ENCODE data around the gene EXOSC3.
"Not testable (repeated sequence)": the region's sequence is repeated elsewhere in the genome, so short reads cannot be mapped to it uniquely, and the experiment has no call there.

The EXOSC3 gene

GRCh38 chr9:37784616-37785483 is at the start of gene EXOSC3:
EXOSC3 (minus strand) TSS chr9:37785064; CDS start chr9:37785044, 20 bp downstream.
- peak; percentile 89 for DNase-seq

GRCh38 chr9:37827483-37828165 is 42.8 kb upstream of the EXOSC3 start:
- no peak for DNase-seq

- not testable (repeated sequence) for DNase-seq
Measured at GRCh38 chr9:37825174-37825573, 40.3 kb upstream of the EXOSC3 start.

GRCh38 chr9:37820142-37820541 is 35.3 kb upstream of the EXOSC3 start:
- no peak for DNase-seq

DNA sequence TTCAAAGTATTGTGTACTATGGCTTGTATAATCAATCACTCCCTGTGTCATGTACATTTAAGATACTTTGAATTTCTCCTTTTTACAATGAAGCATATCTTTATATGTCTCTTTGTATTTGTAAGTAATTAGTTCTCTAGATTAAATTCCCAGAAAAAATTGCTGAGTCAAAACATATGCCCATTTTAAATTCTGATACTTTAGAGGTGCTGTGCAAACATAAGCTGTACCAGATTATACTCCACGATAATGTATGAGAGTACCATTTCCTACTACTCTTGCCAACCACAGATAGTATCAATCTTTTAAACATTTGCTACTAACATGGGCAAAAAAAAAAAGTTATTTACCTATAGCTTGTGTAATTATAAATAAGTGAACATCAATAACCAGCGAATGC is 34.0 kb upstream of the EXOSC3 start:
- DNase-seq = no peak

GRCh38 chr9:37812773-37813379 is 28.0 kb upstream of the EXOSC3 start:
- DNase-seq = no peak

DNA sequence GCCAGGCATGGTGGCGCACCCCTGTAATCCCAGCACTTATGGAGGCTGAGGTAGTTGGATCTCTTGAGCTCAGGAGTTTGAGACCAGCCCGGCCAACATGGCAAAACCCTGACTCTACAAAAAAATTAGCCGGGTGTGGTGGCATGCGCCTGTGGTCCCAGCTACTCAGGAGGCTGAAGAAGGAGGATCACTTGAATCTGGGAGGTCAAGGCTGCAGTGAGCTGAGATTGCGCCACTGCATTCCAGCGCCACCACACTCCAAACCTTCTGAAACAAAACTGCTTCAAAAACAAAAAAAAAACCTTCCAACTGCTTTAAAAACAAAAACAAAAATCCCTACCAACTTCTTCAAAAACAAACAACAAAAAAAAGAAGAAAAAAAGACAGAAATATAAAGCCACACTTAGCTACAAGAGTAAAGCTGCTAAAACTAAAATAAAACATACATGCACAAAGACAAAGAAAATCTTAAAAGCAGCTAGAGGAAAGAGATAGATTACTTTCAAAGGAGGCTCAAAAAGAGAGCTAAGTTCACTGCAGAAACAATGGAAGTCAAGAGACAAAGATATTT is 27.1 kb upstream of the EXOSC3 start:
- no peak for DNase-seq

- not testable (repeated sequence) for DNase-seq
Measured at GRCh38 chr9:37809676-37810075, 24.8 kb upstream of the EXOSC3 start.

DNA sequence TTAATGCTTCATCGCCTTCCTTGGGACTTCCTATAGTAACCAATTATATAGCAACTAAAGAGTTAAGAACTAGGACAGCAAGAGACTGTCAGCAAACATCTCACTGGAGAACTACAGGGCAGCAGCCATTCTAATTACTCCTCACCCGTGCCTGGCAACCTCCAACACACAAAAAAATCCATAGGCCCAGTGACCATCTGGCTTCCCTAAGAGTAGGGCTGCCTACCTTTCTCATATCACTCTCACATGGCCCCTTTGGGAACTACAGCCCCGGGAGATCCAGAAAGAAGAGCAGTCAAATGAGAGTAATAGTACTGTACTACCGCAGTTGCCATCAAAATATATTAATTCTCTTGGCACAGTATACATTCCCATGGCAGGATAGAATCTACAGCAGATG is 21.4 kb upstream of the EXOSC3 start:
- DNase-seq = no peak

- DNase-seq = no peak
Measured at GRCh38 chr9:37801959-37802711, 17.3 kb upstream of the EXOSC3 start.

- no peak for DNase-seq
Measured at GRCh38 chr9:37801287-37801850, 16.5 kb upstream of the EXOSC3 start.

GRCh38 chr9:37800631-37801286 is 15.9 kb upstream of the EXOSC3 start, which contains the start of gene DCAF10:
DCAF10 (plus strand) TSS chr9:37800797; CDS start chr9:37800867, 70 bp downstream.
- peak; percentile 86 for DNase-seq

DNA sequence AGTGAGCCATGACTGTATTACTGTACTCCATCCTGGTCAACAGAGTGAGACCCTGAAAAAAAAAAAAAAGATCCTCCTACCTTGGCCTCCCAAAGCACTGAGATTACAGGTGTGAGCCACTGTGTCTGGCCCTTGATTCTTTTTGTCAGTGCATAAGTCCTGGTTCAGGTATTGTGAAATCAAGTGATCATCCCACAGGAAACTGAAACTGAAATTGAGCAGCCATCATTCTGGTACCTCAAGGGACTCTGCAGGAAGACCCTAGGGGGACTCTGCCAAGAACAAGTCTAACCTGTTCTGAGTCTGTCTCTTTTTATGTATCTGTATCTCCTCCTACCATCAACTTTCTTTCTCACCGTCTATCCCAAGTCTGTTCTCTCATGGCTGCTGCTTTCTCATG is 13.8 kb upstream of the EXOSC3 start:
- no peak for DNase-seq

DNA sequence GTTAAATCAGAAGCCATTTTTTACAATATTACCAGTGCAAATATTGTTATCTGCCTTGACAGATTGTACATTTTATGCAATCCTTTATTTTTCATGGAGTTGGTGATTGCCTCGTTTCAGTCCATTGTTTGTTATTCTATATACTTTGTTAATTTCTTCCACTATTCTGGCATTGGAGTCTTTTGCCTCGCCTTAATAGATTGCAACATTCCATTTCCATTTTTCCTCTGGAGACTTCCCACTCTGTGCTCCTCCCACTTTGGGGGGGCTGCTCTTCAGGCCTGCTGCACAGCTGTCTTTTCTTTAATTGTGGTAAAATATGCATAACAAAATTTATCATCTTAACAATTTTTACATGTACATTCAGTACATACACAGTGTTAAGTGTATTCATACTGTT is 11.4 kb upstream of the EXOSC3 start:
- DNase-seq = no peak

GRCh38 chr9:37792122-37792521 is 7.3 kb upstream of the EXOSC3 start:
- no peak for DNase-seq

DNA sequence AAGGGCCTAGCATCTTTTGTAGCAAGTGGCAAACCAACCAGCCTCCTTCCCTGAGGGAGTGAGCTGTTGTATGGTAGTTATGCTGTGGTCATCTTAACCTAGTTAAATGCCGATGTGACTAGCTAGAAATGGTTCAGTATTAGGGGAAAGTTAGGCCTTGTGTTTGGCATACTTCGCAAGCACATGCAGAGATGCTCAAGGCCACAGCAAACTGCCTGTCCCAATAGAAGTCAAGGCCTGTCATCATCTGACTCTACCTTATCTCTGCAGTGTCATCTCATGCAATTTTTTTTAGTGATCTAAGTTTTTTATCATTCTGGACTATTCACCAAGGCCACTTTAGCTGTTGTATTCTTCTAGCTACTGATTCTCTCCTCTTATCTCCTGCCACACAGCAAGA is 5.2 kb upstream of the EXOSC3 start:
- DNase-seq = no peak

DNA sequence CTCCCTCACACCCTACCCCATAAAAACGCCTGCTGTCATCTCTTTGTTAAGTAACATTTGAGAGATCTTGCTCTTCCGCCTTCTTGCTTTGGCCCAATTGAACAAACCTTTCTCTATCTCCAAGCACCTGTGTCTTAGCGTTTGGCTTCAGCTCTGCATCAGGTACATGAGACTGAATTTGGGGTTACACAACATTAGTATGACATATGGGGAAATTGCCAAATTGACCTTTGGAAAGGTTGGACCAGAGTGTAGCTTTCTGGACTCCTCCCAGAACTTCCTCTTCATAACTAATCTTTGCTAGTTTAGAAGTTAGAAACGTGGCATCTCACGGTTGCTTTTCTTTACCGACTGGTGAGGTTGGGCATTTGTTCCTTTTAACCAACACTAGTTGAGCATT is 3.5 kb upstream of the EXOSC3 start:
- no peak for DNase-seq

DNA sequence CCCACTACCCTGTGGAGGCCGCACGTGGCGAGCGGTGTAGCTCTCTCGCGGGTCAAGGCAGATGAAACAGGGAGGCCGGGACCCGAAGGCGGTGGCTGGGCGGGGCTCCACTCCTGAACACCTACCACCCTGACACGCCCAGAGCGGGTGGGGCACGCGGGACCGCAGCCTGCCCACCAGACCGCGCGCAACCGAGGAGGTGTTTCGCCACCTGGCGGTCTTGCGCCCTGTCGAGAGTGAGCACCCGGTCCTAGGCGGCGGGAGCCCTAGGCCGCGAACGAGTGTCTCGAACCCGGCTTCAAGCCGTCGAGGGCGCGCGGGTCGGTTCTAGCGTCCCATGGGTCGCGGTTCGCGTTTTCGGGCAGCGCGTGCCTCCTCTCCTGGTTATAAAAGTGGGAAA is 2.2 kb upstream of the EXOSC3 start:
- no peak for DNase-seq

GRCh38 chr9:37784291-37784615 is 611 bp downstream of the EXOSC3 start:
- no peak for DNase-seq

DNA sequence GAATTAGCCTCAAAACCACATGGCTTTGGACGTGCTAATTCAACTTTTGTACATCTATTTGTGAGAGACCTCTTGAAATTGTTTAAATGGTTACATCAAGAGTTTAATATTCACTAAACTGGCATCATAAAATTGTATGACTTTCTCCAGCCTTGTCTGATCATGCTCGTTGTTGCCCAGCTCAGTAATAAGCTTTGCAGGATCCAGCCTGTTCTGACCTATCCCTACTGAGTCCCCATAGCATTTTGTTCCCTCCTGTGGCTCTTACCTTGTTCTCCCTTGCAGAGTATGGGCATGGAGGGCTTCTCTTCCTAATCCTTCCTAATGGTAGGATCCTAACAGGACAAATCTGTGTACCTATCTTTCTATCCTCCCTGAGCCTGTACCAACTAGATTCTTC is 6.3 kb downstream of the EXOSC3 start:
- DNase-seq = no peak

DNA sequence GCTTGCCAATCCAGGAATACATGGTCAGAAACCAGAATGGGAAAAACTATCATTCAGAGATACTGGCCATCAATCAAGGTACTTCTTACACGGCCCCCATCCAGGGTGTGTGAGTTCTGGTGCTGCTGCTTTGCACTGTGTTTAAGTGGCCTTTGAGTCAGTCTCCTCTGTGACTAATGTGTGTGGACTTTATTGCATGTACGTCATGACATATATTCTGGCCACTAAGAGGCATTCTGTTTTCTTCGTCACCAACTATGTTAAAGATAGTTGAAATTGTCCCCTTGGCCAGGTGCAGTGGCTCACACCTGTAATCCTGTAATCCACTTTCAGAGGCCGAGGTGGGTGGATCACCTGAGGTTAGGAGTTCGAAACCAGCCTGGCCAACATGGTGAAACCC is 8.5 kb downstream of the EXOSC3 start:
- DNase-seq = no peak
